Activated B cell treated with CpG ODN at 0.5 μM for 24 hours (primary cell): ENCODE results near the gene OLIG2. TPM values are rescaled to one million over a fixed set of nuclear protein-coding genes. Genes with fewer than 3 reads are reported as not detected.

Source experiments
- ATAC-seq: fragments of 200-7000 bp; cut with Tn5 transposase; one replicate; pipeline ENCODE4 v1.10.0; 2021; ENCODE audit warnings: low read depth, mild to moderate bottlenecking, moderate library complexity
- CTCF ChIA-PET: fragments of 350-600 bp; sonication (Branson Sonifier 250); formaldehyde crosslinking; loops from one replicate; lab custom pipeline; 2021; ENCODE audit warnings: antibody characterized with exemption; lab: Charles Lee
- POLR2A ChIA-PET: fragments of 350-600 bp; sonication (Branson Sonifier 250); formaldehyde crosslinking; loops from one replicate; lab custom pipeline; 2021; ENCODE audit warnings: antibody characterized with exemption; lab: Charles Lee
- DNase-seq: peaks from one replicate; pipeline ENCODE4 v3.0.0; 2022
- H3K27ac Mint-ChIP-seq: one replicate; pipeline ENCODE4 v1.8.0; 2020; ENCODE audit warnings: mixed read lengths
- H3K27me3 Mint-ChIP-seq: one replicate; pipeline ENCODE4 v1.8.0; 2021; ENCODE audit warnings: mixed read lengths
- H3K36me3 Mint-ChIP-seq: one replicate; pipeline ENCODE4 v1.8.0; 2021; ENCODE audit warnings: low read depth, mixed read lengths
- H3K4me1 Mint-ChIP-seq: one replicate; pipeline ENCODE4 v1.8.0; 2021; ENCODE audit warnings: mixed read lengths
- H3K4me3 Mint-ChIP-seq: one replicate; pipeline ENCODE4 v1.8.0; 2020; ENCODE audit warnings: mild to moderate bottlenecking, mixed read lengths
- H3K9me3 Mint-ChIP-seq: one replicate; pipeline ENCODE4 v1.8.0; 2020; ENCODE audit warnings: mixed read lengths
- CTCF ChIP-seq: fragments of 200-600 bp; IDR thresholded peaks from one replicate; pipeline ENCODE4 v1.8.0; 2022; ENCODE audit warnings: antibody characterized with exemption, mild to moderate bottlenecking
- intact Hi-C: fragments of 100-400 bp; cut with micrococcal nuclease; formaldehyde crosslinking; loops from one replicate; pipeline ENCODE4 v1.15.1; 2024
- total RNA-seq: library from RNA; stranded (reverse); gene quantifications from 2 replicates; pipeline ENCODE4 v1.2.3, GENCODE V29; 2022

Gene OLIG2
- total RNA-seq, 1 donor from 2014 or later, result not detected

GRCh38 chr21:33032434-33033047 lies 6.8 kb downstream of the OLIG2 start:
- CTCF ChIA-PET, result no interaction called here
- DNase-seq, result no peak
- Mint-ChIP-seq H3K4me1 (peaks cover 14% of the 10 kb centered on the region), H3K9me3 (no peaks in the 10 kb centered on the region), H3K36me3 (no peaks in the 10 kb centered on the region), H3K27me3 (peaks cover 56% of the 10 kb centered on the region), H3K27ac (no peak overlapping the region), H3K4me3 (no peak overlapping the region)
- no peak for TF ChIP-seq CTCF
- POLR2A ChIA-PET, result no interaction called here
- intact Hi-C loops, result no loop called here
- ATAC-seq, result no peak

- no peak for TF ChIP-seq CTCF
- no peak for ATAC-seq
- no peak for DNase-seq
- intact Hi-C loops, result no loop called here
- no peak overlapping the region for H3K4me3 Mint-ChIP-seq
- no peaks in the 10 kb centered on the region for H3K9me3 Mint-ChIP-seq
- CTCF ChIA-PET, result no interaction called here
- peaks cover 10% of the 10 kb centered on the region for H3K4me1 Mint-ChIP-seq
- H3K27ac Mint-ChIP-seq, result no peak overlapping the region
- peaks cover 54% of the 10 kb centered on the region for H3K27me3 Mint-ChIP-seq
- POLR2A ChIA-PET, result no interaction called here
- no peaks in the 10 kb centered on the region for H3K36me3 Mint-ChIP-seq
Measured at GRCh38 chr21:33033094-33033951, 7.6 kb downstream of the OLIG2 start.

- DNase-seq, result no peak
- Mint-ChIP-seq H3K4me1 (peaks cover 6% of the 10 kb centered on the region), H3K36me3 (no peaks in the 10 kb centered on the region), H3K9me3 (no peaks in the 10 kb centered on the region), H3K4me3 (no peak overlapping the region), H3K27ac (no peak overlapping the region), H3K27me3 (peaks cover 53% of the 10 kb centered on the region)
- TF ChIP-seq CTCF, result no peak
- ChIA-PET POLR2A (no interaction called here), CTCF (no interaction called here)
- intact Hi-C loops, result no loop called here
- no peak for ATAC-seq
Measured at GRCh38 chr21:33033961-33034413, 8.3 kb downstream of the OLIG2 start.

- H3K27ac Mint-ChIP-seq, result no peak overlapping the region
- TF ChIP-seq CTCF, result no peak
- no peak for DNase-seq
- ATAC-seq, result no peak
- intact Hi-C loops, result no loop called here
- H3K9me3 Mint-ChIP-seq, result peaks cover under 1% of the 10 kb centered on the region
- POLR2A ChIA-PET, result no interaction called here
- H3K4me1 Mint-ChIP-seq, result peaks cover 2% of the 10 kb centered on the region
- CTCF ChIA-PET, result no interaction called here
- H3K27me3 Mint-ChIP-seq, result peaks cover 48% of the 10 kb centered on the region
- no peaks in the 10 kb centered on the region for H3K36me3 Mint-ChIP-seq
- H3K4me3 Mint-ChIP-seq, result no peak overlapping the region
Measured at GRCh38 chr21:33035147-33035546, 9.4 kb downstream of the OLIG2 start.

GRCh38 chr21:33036430-33037162 lies 10.9 kb downstream of the OLIG2 start:
- Mint-ChIP-seq H3K4me1 (peaks cover 2% of the 10 kb centered on the region), H3K9me3 (peaks cover 5% of the 10 kb centered on the region), H3K36me3 (no peaks in the 10 kb centered on the region), H3K4me3 (no peak overlapping the region), H3K27ac (no peak overlapping the region), H3K27me3 (peaks cover 54% of the 10 kb centered on the region)
- CTCF ChIA-PET, result no interaction called here
- TF ChIP-seq CTCF, result no peak
- DNase-seq (no peak), ATAC-seq (no peak)
- intact Hi-C loops, result no loop called here
- POLR2A ChIA-PET, result no interaction called here
